ENCODE results near the gene ID1.
"Not testable (repeated sequence)": the region's sequence is repeated elsewhere in the genome, so short reads cannot be mapped to it uniquely, and the experiment has no call there.

The ID1 gene

GRCh38 chr20:31638816-31639215, 33.7 kb downstream of the ID1 start:
- DNase-seq = no peak

- no peak for DNase-seq
Observed at GRCh38 chr20:31640259-31640658, 35.2 kb downstream of the ID1 start.

- DNase-seq = no peak
Observed at GRCh38 chr20:31641391-31641790, 36.3 kb downstream of the ID1 start.

- no peak for DNase-seq
Observed at GRCh38 chr20:31642837-31643236, 37.7 kb downstream of the ID1 start.

GRCh38 chr20:31643522-31643921, 38.4 kb downstream of the ID1 start:
- DNase-seq = no peak

GRCh38 chr20:31644701-31645100, 39.6 kb downstream of the ID1 start:
- DNase-seq = no peak

GRCh38 chr20:31648104-31648503, 43.0 kb downstream of the ID1 start:
- not testable (repeated sequence) for DNase-seq

GRCh38 chr20:31652917-31653396, 47.9 kb downstream of the ID1 start:
- DNase-seq = no peak

GRCh38 chr20:31653561-31653960, 48.5 kb downstream of the ID1 start:
- DNase-seq = no peak

GRCh38 chr20:31654534-31654933, 49.4 kb downstream of the ID1 start:
- no peak for DNase-seq
